HCEC 1CT (cell line): ENCODE results near the gene ZFYVE28.
"Not testable (repeated sequence)": the region's sequence is repeated elsewhere in the genome, so short reads cannot be mapped to it uniquely, and the experiment has no call there.

Experiments used
- DNase-seq: peaks from one replicate; pipeline ENCODE4 v3.0.0-alpha.2; 2017

Gene ZFYVE28

DNA sequence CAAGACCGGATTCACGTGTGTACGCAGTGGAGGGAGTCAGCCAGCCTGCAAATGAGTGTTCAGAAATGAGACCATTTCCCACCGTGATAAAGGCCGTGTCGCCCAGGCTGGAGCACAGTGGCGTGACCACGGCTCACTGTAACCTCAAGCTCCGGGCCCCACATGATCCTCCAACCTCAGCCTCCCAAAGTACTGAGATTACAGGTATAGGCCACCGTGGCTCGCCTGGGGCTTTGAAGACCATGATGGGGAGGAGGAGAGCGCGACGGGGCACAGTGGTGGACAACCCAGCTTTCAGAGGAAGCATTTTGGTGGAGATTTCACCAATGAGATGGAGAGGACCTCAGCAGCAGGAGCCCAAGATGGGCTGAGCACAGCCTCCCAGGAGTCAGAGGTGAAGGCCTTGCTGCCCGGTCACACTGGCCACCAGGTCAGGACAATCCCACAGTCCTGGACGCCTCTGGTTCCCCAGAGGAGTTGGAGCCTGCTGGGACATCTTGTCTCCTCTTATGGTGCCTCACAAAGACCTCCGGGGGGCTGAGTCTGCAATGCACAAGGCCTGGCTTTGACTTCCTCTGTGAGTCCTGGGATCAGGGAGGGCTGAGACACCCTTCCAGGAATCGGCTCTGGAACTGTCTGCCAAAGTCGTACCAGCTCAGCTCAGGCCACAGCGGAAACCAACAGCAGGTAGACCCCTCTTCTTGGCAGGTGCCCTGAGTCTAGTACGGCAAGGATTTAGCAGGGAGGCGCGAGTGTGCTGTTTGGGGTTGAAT is 134.1 kb downstream of the ZFYVE28 start:
- DNase-seq: no peak

GRCh38 chr4:2283199-2283711 is 135.2 kb downstream of the ZFYVE28 start:
- DNase-seq: no peak

GRCh38 chr4:2281575-2282343 is 136.7 kb downstream of the ZFYVE28 start:
- DNase-seq: no peak

GRCh38 chr4:2280531-2281300 is 137.7 kb downstream of the ZFYVE28 start:
- no peak for DNase-seq

- DNase-seq: no peak
These were observed 140.5 kb downstream of the ZFYVE28 start for GRCh38 chr4:2277956-2278355.

- no peak for DNase-seq
These were observed 141.7 kb downstream of the ZFYVE28 start for GRCh38 chr4:2276581-2277325.

DNA sequence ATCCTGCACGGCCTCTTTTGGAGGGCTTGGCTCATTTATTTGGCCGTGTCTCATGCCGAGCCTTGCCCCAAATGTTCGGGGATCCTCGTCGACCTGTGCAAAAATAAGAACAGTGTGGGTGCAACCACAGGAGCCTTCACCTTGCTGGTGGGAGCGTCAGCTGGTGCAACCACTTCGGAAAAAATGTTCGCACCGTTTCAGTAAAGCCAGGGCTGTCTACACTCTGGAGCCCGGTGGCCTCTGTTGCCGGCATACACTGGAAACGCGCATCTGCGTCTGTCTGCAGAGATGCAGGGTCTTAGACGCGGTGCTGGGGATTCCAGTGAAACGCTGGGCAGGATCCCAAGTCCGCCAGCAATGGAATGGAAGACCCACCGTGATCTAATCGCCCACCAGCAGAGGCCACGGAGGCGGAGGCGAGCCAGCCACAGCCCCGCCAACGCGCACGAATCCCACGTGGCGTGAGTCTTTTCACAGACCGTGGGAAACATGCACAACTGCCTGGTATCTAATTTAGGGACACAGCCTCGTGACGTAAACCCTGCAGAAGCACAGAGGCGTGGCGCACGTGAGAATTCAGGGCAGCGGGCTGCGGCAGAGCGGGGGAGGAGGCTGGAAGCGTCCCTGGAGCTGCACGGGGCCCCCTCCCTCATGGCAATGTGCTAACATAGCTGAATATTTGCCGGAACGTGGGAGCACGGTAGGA is 142.7 kb downstream of the ZFYVE28 start:
- DNase-seq: no peak

DNA sequence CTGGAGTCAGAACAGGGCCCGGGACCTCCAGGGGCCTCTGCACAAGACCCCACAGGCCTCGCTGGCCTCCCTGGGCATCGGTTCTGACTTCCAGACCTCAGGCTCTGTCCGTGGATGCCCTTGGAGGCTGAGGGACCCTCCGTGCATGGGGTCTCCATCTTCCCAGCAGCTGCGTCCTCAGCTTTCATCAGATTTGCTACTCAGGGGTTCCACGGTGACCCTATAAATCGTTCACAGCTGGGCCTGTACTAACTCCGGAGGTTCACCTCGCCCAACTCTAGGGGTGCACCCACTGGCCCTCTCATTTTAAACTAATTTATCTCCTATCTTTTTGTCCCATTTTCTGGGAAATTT is 143.4 kb downstream of the ZFYVE28 start:
- DNase-seq: not testable (repeated sequence)

DNA sequence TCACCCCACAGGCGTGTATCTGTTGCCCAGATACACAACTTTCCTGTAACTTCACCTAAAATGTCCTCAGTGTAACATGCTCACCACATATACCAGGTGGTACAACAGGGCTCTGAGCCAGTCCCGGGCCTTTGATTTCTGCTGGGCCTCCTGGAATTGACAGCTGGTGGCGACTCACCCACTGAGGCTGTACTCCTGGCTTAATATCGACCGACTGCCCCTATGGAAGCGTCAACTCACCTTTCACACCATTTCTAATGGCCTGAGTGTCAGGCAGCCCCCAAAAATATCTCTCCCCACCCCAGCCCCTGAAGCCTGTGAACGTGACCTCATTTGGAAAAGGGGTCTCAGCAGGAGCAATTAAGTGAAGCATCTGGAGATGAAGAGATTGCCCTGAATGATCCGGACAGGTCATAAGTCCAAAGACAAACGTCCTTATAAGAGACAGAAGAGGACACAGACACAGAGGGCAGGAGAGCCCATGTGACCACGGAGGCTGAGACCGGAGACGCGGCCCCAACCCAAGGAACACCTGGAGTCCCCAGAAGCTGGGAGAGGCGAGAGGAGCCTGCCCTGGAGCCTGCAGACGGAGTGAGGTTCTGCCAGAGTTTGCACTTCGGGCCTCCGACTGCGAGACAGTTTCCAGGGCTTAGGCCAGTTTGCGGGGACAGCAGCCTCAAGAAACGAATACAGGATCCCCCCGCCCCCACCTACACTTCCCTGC is 144.0 kb downstream of the ZFYVE28 start:
- no peak for DNase-seq

DNA sequence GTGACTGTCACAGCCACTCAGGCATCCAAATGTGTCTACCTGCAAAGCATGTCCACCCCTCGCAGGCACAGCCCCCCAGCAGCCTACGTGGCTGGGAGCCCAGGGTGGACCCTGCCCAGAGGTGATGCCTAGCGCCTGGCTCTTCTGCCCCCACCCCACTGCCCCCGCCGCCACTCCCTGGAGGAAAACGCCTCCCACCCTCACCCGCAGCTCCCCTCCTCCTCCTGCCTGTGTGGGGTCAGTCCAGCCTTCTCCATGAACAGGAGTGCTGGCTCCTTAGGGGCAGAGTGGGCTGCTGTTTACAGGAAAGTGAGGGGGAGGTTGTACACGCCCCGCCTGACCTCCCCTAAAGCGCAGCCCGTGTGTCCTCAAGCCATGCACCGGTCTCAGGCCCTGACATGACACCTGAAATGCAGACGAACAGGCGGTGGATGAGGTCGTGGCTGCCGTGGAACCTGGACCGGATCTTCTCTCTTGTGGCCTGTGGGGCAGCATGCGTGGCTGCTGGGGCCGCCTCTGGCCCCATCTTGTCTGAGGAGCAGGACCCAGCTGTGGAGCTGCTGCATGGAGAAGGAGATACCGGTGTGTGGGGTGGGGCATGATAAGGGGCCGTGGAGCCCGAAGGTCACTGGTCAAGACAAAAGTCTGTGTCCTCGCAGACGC is 144.7 kb downstream of the ZFYVE28 start:
- no peak for DNase-seq

GRCh38 chr4:2273221-2273620 is 145.2 kb downstream of the ZFYVE28 start:
- no peak for DNase-seq

- no peak for DNase-seq
These were observed 145.7 kb downstream of the ZFYVE28 start for GRCh38 chr4:2272828-2273120.

DNA sequence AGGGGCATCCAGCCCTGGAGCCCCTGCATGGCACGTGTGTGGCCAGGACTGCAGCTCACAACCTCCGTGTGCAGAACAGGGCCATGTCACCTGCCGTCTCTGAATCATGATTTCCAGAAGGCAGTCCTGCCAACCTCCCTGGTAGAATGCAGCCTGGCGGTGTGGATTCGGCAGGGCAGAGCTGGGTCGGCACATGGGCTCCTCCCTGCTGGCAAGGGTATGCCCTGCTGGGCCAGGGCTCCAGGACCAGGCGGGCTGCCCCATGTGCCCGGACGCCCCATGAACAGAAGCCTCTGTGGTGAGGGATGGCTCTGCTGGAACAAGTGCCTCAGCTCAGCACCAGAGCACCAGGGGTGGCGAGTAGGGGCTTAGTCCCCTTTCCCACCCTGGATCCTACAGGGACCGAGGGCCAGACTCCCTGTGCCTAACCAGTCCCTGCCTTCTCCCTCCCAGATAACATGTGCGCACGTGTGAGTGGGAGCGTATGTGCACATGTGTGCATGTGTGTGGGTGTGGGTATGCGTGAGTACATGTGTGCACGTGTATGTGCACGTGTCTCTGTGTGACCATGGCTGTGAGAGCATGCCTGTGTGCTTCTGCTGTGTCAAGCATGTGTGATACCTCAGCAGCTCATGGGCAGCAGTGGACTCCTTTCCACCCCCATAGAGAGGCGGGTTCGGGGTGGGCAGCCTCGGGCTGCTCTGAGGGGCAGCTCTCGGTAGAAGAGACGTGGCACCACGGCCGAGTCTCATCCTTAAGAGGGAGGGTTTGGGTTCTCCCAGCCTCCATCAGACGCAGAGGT is 146.2 kb downstream of the ZFYVE28 start:
- no peak for DNase-seq

GRCh38 chr4:2271279-2272025 is 147.0 kb downstream of the ZFYVE28 start:
- no peak for DNase-seq

DNA sequence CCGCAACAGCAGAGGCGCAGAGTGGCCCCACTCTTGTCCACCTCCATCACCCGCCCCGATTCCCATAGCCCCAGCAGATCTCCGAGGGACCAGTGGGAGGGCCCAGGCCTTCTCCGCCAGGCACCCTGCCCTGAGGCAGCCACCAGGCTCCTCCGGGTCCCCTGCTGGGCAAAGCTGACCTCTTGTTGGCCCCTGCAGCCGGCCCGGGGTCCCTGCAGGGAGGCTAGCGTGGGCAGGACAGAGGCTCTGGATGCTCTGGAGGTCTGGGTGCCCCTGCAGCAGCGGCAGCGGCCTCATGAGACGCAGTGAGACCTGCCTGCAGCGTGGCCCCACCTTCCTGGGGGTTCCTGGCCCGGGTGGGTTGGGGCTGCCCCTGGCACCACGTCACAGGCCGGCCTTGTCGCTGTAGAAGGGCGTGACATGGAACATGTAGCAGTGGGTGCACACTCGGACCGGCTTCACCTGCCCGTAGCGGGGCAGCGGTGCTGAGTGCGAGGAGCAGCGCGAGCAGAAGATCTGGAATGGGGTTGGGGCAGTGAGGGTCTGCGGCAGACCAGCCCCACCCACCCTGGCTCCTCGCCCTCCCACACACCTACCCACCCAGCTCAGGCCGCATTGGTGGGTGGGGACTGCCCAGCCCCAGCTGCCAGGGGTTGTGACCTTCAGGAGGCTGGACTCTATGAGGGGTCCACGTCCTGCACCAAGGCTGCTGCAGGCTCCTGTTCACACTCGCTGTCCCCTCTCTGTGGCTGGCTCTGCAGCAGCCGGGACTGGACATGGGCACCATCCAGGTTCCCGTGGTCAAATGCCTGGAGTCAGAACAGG is 147.9 kb downstream of the ZFYVE28 start:
- no peak for DNase-seq

DNA sequence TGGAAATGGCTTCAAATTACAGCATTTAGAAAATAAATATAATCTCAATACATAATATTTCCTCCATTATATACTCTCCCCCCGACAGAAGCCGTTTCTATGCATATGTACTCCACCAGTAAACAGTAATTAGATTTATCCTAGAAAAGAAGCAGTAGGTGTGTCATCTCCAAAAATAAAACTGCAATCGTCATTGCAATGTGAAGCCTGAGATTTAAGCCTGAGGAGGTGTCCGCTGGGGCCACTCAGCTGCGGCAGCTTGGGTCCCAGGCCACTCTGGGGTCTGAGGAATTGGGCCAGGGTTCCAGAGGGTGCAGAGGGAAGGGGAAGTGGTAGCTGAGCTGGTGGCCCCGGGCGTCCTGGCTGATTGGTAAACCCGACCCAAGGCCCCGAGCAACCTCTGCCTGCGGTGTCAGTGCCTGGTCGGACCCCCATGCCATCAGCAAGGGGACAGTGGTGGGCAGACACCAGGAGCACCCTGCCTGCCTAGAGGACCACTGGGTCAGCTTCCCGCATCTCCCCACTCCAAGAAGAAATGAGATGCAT is 148.8 kb downstream of the ZFYVE28 start:
- no peak for DNase-seq

DNA sequence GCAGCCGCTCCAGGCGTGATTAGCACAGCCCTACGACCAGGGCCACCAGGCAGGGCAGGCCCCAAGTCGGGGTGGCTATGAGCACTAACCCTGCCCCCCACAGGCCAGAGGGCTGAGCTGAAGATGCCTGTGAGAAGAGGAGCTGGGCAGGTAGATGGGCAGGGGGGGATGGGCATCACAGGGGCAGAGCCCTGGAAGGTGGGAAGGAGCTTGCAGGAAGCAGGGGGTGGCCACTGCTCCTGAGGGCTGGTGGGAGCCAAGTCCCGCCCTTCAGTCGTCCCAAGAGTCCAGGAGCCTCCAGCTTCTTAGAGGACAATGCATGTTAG is 149.3 kb downstream of the ZFYVE28 start:
- DNase-seq: no peak
